CD4-positive, CD25-positive, alpha-beta regulatory T cell (primary cell): Measurements from ENCODE around the gene GJC3. TPM values are rescaled to one million over a fixed set of nuclear protein-coding genes. Genes with fewer than 3 reads are reported as not detected.
"Not testable (repeated sequence)": the region's sequence is repeated elsewhere in the genome, so short reads cannot be mapped to it uniquely, and the experiment has no call there.

Source experiments
- ATAC-seq, 2 donors: fragments of 150-1000 bp; cut with Tn5 transposase; one replicate each; pipeline ENCODE4 v1.10.0; 2021; ENCODE audit warnings: low read depth in 2 of 2, moderate number of reproducible peaks in 2 of 2, moderate library complexity in 1 of 2
- DNase-seq, 3 donors: peaks; one replicate each; pipeline versions ENCODE4 v3.0.0 to v3.0.0-alpha.2; 2012 to 2022; ENCODE audit warnings: mixed read lengths in 1 of 3
- H3K27ac ChIP-seq: one replicate; pipeline ENCODE4 v1.7.0; 2013; ENCODE audit warnings: mild to moderate bottlenecking, low read length; ENCODE audit not compliant: insufficient read depth, poor library complexity, severe bottlenecking
- H3K27me3 ChIP-seq: one replicate; pipeline ENCODE4 v1.7.0; 2013; ENCODE audit warnings: low read length; ENCODE audit not compliant: control insufficient read depth, insufficient read depth
- H3K36me3 ChIP-seq: one replicate; pipeline ENCODE4 v1.7.0; 2013; ENCODE audit warnings: mild to moderate bottlenecking, low read length, moderate library complexity; ENCODE audit not compliant: control insufficient read depth, insufficient read depth
- H3K4me1 ChIP-seq: 2 replicates; pipeline ENCODE4 v1.7.0; 2013; ENCODE audit warnings: mild to moderate bottlenecking, low read length; ENCODE audit not compliant: insufficient read depth, control insufficient read depth, poor library complexity, severe bottlenecking
- H3K4me3 ChIP-seq: one replicate; pipeline ENCODE4 v1.7.0; 2013; ENCODE audit warnings: low read depth, mild to moderate bottlenecking, low read length, moderate library complexity
- H3K9me3 ChIP-seq, 2 experiments: 1 replicate in 1 of 2; 2 replicates in 1 of 2; pipeline ENCODE4 v1.7.0; 2013; ENCODE audit warnings: low read length in 2 of 2, mild to moderate bottlenecking in 1 of 2, moderate library complexity in 1 of 2; ENCODE audit not compliant: control insufficient read depth in 2 of 2
- H3K27ac Mint-ChIP-seq, 3 donors: one replicate each; pipeline ENCODE4 v1.8.0; 2020 to 2022; ENCODE audit warnings: mild to moderate bottlenecking in 3 of 3, mixed read lengths in 3 of 3, moderate library complexity in 2 of 3
- H3K27me3 Mint-ChIP-seq: one replicate; pipeline ENCODE4 v1.8.0; 2022; ENCODE audit warnings: mild to moderate bottlenecking, mixed read lengths
- H3K36me3 Mint-ChIP-seq: one replicate; pipeline ENCODE4 v1.8.0; 2020; ENCODE audit warnings: mixed read lengths
- H3K4me1 Mint-ChIP-seq, 4 donors: one replicate each; pipeline ENCODE4 v1.8.0; 2020 to 2022; ENCODE audit warnings: mixed read lengths in 4 of 4, mild to moderate bottlenecking in 1 of 4
- H3K4me3 Mint-ChIP-seq, 4 donors: one replicate each; pipeline ENCODE4 v1.8.0; 2020 to 2022; ENCODE audit warnings: mild to moderate bottlenecking in 4 of 4, mixed read lengths in 4 of 4, moderate library complexity in 3 of 4
- H3K9me3 Mint-ChIP-seq, 7 donors: one replicate each; pipeline ENCODE4 v1.8.0; 2020 to 2022; ENCODE audit warnings: mixed read lengths in 7 of 7, mild to moderate bottlenecking in 3 of 7, moderate library complexity in 2 of 7
- polyA plus RNA-seq, 4 donors: library from polyadenylated mRNA; unstranded; fragments of 300-500 nt; fragmentation: Illumina TruSeq; gene quantifications; one replicate each; pipeline ENCODE4 v1.2.3, GENCODE V29; 2021
- total RNA-seq: library from RNA; stranded (reverse); gene quantifications from one replicate; pipeline ENCODE4 v1.2.3, GENCODE V29; 2022

GJC3 gene
- total and polyA plus RNA-seq, 5 donors from 2014 or later: 0.35 to 3.0 (median 1.3) TPM

DNA sequence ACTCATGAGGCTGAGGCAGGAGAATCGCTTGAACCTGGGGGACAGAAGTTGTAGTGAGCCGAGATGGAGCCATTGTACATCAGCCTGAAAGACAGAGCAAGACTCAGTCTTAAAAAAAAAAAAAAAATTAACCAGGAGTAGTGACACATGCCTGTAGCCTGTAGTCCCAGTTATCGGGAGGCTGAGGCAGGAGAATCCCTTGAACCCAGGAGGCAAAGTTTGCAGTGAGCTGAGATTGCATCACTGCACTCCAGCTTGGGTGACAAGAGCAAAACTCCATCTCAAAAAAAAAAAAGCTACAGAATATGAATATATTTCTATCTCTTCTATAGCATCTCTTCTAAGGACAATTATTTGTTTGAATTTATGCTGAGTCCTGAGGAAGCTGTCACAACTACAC, 39.9 kb upstream of the GJC3 start:
- H3K27me3 Mint-ChIP-seq: peaks cover 15% of the 10 kb centered on the region
- Histone ChIP-seq H3K27ac (no peak overlapping the region), H3K9me3 (no peaks in the 10 kb centered on the region), H3K36me3 (no peaks in the 10 kb centered on the region), H3K4me1 (no peaks in the 10 kb centered on the region), H3K27me3 (peaks cover 2% of the 10 kb centered on the region), H3K4me3 (no peak overlapping the region)
- ATAC-seq: no peak
- H3K9me3 Mint-ChIP-seq: no peaks in the 10 kb centered on the region
- no peaks in the 10 kb centered on the region for H3K4me1 Mint-ChIP-seq
- H3K27ac Mint-ChIP-seq: no peak overlapping the region
- H3K36me3 Mint-ChIP-seq: no peaks in the 10 kb centered on the region
- no peak overlapping the region for H3K4me3 Mint-ChIP-seq
- no peak for DNase-seq

GRCh38 chr7:99958564-99959227, 29.3 kb upstream of the GJC3 start:
- Mint-ChIP-seq H3K36me3 (no peaks in the 10 kb centered on the region), H3K27me3 (peaks cover 33% of the 10 kb centered on the region), H3K27ac (no peak overlapping the region), H3K9me3 (peaks cover 0 to 2% (median 0%) of the 10 kb centered on the region in 7 donors), H3K4me1 (no peaks in the 10 kb centered on the region), H3K4me3 (no peak overlapping the region)
- no peak for DNase-seq
- no peak for ATAC-seq
- H3K27me3 ChIP-seq: peaks cover 18% of the 10 kb centered on the region
- H3K4me3 ChIP-seq: no peak overlapping the region
- no peaks in the 10 kb centered on the region for H3K36me3 ChIP-seq
- H3K27ac ChIP-seq: no peak overlapping the region
- no peaks in the 10 kb centered on the region for H3K4me1 ChIP-seq
- no peaks in the 10 kb centered on the region for H3K9me3 ChIP-seq

DNA sequence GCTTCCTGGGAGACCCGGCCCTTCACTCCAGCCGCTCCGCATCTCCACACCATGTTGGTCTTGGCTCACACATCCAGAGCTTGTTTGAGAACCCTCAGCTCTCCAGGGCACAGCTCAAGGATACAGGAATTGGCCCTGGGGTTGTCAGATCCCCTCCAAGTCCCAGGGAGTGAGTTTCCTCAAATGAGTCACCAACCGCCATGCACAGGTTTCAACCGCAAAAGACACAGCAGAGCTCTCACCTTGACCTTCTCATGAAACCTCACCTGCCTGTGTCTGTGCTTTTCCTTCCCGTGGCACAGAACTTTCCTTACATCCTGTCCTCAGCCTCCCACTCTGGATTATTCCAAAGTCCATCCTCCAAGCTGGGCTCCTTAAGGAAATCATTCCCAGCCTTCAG, 25.8 kb upstream of the GJC3 start:
- Mint-ChIP-seq H3K36me3 (no peaks in the 10 kb centered on the region), H3K9me3 (peaks cover 0 to 2% (median 0%) of the 10 kb centered on the region in 7 donors), H3K27ac (no peak overlapping the region), H3K4me1 (no peaks in the 10 kb centered on the region), H3K27me3 (peaks cover 21% of the 10 kb centered on the region), H3K4me3 (no peak overlapping the region)
- no peaks in the 10 kb centered on the region for H3K36me3 ChIP-seq
- DNase-seq (no peak), ATAC-seq (no peak)
- H3K4me3 ChIP-seq: no peak overlapping the region
- peaks cover 10% of the 10 kb centered on the region for H3K27me3 ChIP-seq
- no peak overlapping the region for H3K27ac ChIP-seq
- H3K4me1 ChIP-seq: no peaks in the 10 kb centered on the region
- peaks cover 3 to 6% of the 10 kb centered on the region in 2 experiments for H3K9me3 ChIP-seq

GRCh38 chr7:99954643-99955042, 25.2 kb upstream of the GJC3 start:
- ATAC-seq, H3K4me3 Mint-ChIP-seq, H3K9me3 ChIP-seq, H3K4me3 ChIP-seq, H3K36me3 ChIP-seq, H3K9me3 Mint-ChIP-seq, H3K36me3 Mint-ChIP-seq, H3K27ac ChIP-seq, H3K4me1 Mint-ChIP-seq, DNase-seq, H3K27me3 ChIP-seq, H3K27ac Mint-ChIP-seq, H3K4me1 ChIP-seq: not testable (repeated sequence)
- peaks cover 15% of the 10 kb centered on the region for H3K27me3 Mint-ChIP-seq

DNA sequence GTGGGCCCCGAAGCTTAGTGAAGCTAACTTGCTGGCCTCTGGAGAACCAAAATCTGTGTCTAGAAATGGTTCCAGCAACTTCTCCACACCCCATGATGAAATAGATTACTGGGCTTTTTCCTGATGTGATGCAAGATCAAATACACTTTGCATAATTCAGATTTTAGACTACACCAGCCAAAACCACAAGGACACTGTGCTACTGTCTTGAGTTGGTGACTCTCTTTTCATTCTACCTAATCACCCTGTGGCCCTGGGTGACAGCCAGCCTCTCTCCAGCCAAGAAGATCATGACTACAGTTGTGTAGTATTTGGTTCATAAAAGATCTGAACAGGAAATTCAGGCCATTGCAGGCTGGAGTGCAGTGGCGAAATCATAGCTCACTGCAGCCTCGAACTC, 24.2 kb upstream of the GJC3 start:
- no peak overlapping the region for H3K4me3 ChIP-seq
- no peak for ATAC-seq

DNA sequence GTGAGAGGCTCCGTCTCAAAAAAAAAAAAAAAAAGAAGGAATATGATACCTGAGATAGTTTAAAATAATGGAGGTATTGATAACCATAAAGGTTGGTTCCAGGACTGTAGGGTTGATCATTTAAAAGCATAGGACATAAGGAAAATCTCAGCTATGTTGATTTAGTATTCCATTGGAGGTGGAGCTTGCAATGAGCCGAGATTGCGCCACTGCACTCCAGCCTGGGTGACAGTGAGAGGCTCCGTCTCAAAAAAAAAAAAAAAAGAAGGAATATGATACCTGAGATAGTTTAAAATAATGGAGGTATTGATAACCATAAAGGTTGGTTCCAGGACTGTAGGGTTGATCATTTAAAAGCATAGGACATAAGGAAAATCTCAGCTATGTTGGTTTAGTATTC, 23.2 kb upstream of the GJC3 start:
- H3K27ac Mint-ChIP-seq, H3K36me3 Mint-ChIP-seq, H3K27me3 ChIP-seq, H3K36me3 ChIP-seq, H3K4me3 ChIP-seq, H3K4me1 ChIP-seq, DNase-seq, H3K9me3 Mint-ChIP-seq, H3K27me3 Mint-ChIP-seq, H3K27ac ChIP-seq, H3K4me3 Mint-ChIP-seq, H3K9me3 ChIP-seq, H3K4me1 Mint-ChIP-seq, ATAC-seq: not testable (repeated sequence)

More for the DNA sequence above, 24.2 kb upstream of the GJC3 start:
- Mint-ChIP-seq H3K9me3 (peaks cover 0 to 2% (median 0%) of the 10 kb centered on the region in 7 donors), H3K27me3 (peaks cover 10% of the 10 kb centered on the region), H3K36me3 (no peaks in the 10 kb centered on the region), H3K4me1 (peaks cover 0 to 3% (median 0%) of the 10 kb centered on the region in 4 donors), H3K4me3 (no peak overlapping the region), H3K27ac (no peak overlapping the region)
- Histone ChIP-seq H3K4me1 (no peaks in the 10 kb centered on the region), H3K36me3 (no peaks in the 10 kb centered on the region), H3K27me3 (peaks cover 1% of the 10 kb centered on the region), H3K9me3 (peaks cover 3 to 6% of the 10 kb centered on the region in 2 experiments), H3K27ac (no peak overlapping the region)
- no peak for DNase-seq

DNA sequence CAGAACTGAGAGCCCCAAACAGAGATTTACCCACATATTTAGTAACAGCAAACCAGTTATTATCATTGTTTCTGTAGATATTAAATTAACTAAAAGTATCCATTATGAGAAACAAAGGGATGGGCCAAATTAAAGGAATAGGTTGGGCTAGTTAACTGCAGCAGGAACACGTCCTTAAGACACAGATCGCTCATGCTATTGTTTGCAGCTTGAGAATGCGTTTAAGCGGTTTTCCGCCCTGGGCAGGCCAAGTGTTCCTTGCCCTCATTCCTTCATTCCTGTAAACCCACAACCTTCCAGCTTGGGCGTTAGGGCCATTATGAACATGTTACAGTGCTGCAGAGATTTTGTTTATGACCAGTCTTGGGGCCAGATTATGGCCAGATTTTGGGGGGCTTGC, 21.4 kb upstream of the GJC3 start:
- not testable (repeated sequence) for H3K4me3 Mint-ChIP-seq, H3K27ac Mint-ChIP-seq, H3K36me3 Mint-ChIP-seq, H3K4me1 ChIP-seq, H3K27me3 ChIP-seq, H3K4me3 ChIP-seq, H3K27ac ChIP-seq, H3K36me3 ChIP-seq, DNase-seq, H3K4me1 Mint-ChIP-seq, H3K9me3 Mint-ChIP-seq, ATAC-seq, H3K9me3 ChIP-seq
- peaks cover 13% of the 10 kb centered on the region for H3K27me3 Mint-ChIP-seq

GRCh38 chr7:99949645-99950228, 20.3 kb upstream of the GJC3 start:
- no peak overlapping the region for H3K27ac ChIP-seq
- no peaks in the 10 kb centered on the region for H3K4me1 ChIP-seq
- no peaks in the 10 kb centered on the region for H3K36me3 Mint-ChIP-seq
- H3K4me3 Mint-ChIP-seq: no peak overlapping the region
- peaks cover 0 to 3% (median 0%) of the 10 kb centered on the region in 4 donors for H3K4me1 Mint-ChIP-seq
- H3K4me3 ChIP-seq: no peak overlapping the region
- no peaks in the 10 kb centered on the region for H3K9me3 Mint-ChIP-seq
- peak in 2 of 3 donors; percentile 32 to 47 for DNase-seq
- H3K27ac Mint-ChIP-seq: no peak overlapping the region
- peaks cover 6% of the 10 kb centered on the region for H3K27me3 ChIP-seq
- H3K27me3 Mint-ChIP-seq: peaks cover 15% of the 10 kb centered on the region
- no peak for ATAC-seq
- H3K9me3 ChIP-seq: peaks cover 3 to 6% of the 10 kb centered on the region in 2 experiments
- H3K36me3 ChIP-seq: no peaks in the 10 kb centered on the region
